Activated gamma-delta T cell (primary cell): ENCODE results near the gene KIAA0232.
"Not testable (repeated sequence)": the region's sequence is repeated elsewhere in the genome, so short reads cannot be mapped to it uniquely, and the experiment has no call there.

Experiments
- DNase-seq: peaks from one replicate; lab custom pipeline; 2025; lab: John Stamatoyannopoulos, UW

KIAA0232 gene

DNA sequence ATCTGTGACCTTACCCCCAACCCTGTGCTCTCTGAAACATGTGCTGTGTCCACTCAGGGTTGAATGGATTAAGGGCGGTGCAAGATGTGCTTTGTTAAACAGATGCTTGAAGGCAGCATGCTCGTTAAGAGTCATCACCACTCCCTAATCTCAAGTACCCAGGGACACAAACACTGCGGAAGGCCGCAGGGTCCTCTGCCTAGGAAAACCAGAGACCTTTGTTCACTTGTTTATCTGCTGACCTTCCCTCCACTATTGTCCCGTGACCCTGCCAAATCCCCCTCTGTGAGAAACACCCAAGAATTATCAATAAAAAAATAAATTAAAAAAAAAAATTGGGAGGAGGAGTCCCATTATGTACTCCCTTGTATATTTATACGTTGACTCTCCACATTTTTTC, 26.2 kb upstream of the KIAA0232 start:
- not testable (repeated sequence) for DNase-seq

GRCh38 chr4:6758728-6759127, 23.8 kb upstream of the KIAA0232 start:
- no peak for DNase-seq

DNA sequence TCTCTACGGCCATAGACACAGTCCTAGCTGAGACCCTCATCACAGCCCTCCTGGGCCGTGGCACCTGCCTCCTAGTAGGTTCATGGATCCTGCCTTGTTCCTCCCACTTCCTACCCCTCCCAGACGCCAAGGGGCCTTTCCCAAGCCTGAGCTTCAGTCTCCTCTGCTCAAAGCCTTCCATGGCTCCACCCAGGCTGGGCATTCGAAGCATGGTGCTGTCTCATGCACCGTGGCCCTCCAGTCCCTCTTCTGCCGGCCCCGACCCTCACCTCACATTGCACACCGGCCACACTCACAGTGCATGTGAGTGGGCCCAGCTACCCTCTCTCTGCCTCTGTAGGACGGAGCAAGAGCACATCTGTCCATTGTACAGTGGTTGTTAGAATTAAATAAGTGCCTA, 21.7 kb upstream of the KIAA0232 start:
- no peak for DNase-seq

DNA sequence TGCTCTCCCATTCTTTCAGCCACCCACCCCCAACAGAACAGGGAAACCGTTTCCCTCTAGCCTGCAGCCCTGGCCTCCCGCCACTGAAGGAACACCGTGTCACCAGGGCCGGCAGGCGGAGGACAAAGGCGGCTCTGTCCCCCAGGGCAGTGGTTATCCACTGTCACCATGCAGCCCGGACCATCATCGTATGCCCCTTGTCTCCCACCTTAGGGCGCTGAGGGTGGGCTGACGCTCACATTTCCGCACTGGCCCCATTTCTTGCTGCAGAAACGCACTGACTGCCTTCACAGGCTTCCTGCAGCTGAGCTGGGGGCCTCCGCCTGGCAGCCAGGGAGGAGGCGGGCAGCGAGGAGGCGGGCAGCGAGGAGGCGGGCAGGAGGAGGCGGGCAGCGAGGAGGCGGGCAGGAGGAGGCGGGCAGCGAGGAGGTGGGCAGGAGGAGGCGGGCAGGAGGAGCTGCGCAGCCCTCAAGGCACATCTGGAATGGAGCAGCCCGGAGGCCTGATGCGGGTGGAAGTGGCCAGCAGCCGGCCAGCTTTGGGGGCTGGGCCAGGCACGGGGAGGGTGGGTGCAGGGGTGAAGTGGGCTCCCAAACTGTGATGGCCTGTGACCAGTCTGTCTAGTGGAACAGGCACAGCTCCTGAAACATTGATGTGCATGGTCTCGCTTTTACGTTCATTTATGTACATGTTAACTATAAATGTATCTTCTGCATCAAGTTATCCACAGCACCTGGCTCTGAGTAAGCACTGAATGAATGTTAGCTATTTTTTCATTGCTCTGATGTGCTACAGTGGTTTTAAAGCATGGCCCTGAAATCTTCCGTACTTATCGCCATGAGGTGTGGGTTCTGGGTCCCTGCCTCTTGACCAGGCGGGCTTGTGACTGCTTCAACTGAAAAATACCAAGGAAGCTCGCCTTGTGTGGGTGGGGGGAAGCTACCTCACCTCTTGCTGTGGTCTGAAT, 20.6 kb upstream of the KIAA0232 start:
- no peak for DNase-seq

- no peak for DNase-seq
Observed at GRCh38 chr4:6763330-6763851, 19.1 kb upstream of the KIAA0232 start.

DNA sequence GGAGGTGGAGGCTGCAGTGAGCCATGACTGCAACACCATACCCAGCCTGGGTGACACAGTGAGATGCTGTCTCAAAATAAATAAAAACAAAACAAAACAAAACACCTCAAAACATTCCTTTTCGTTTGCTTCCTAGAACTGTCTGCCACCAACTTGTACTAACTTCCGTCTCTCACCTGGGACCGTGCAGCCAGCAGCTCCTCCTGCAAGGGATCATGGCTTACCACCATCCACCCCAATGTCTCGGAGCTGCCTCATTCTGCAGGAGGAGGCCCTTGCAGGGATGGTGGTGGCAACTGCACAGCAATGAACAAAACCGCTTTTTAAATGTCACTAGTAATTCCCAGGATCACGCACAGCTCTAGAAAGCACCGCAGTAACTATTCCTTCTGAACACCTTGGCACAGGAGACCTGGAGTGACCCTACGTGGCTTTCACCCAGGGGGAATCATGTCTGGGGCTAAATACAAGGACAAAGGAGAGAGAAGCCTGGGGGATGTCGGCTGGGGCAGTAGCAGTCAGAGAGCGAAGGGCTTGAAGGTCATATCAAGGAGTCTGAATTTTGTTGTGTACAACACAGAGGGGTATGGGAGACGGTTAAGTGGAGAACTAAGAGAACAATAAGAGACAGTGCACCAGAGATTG, 17.4 kb upstream of the KIAA0232 start:
- no peak for DNase-seq

DNA sequence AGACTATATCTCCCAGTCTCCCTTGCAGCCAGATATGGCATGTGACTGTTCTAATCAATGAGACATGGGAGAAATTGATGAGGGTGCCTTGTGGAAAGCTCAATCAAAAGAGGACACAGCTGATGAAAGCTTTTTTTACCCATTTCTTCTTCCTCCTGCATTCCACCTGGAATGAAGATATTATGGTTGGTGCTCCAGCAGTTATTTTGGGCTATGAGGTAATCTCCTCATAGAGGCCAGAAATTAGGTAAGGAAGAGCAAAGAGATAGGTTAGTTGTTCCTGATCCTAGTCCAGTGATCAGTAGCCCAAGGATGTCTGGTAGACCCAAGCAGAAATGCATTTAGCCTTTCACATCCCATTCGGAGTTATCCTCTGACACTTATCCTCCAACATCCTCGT, 16.8 kb upstream of the KIAA0232 start:
- no peak for DNase-seq

DNA sequence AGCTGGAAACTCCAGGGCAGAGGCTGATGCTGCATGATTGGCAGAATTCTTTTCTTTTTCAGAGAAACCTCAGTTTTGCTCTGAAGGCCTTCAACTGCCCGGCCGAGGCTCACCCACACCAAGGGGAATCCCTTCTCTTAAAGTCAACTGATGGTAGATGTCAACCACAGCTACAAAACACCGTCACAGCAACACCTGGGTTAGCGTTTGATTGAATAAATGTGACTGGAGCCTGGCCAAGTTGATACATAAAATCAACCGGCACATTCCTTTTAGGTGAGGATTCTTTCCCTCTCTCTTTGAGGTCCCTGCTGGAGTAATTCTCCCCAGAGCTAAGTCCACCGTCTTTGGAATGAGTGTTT, 15.2 kb upstream of the KIAA0232 start:
- no peak for DNase-seq

DNA sequence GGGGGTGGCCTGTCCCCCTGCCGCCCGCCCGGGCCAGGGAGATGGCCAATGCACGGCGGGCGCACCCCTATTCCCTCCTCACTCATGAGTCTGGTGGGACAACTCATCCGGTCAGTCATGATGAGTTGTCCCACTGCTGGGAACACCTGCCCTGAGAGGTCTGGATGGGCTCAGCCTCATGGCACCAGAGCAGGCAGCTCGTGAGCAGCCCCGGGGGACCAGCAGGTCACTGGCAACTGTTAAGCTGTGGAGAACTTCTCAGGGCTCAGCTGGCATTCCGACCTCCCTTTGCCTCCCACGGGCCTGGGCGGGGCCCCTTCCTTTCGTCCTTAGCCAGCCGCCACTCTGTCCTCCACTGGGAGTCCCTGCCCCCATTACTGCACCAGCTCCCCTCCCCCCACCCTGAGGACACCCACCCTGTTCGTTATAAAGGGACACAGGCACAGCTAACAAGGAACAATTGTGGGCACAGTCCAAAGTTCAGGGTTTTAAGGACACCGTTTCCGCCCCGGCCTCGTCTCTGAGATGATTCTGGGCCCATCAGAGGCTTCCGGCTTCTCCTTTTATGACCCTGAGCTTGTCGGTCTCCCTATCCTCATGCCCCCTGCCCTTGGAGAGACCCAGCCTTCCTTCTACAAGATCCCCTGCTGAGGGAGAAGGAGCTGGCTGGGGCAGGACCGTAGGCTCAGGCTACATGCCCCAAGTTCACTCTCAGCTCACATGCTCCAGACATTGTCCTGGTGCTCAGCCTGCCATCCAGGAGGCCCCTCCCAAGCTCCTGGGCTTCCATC, 14.6 kb upstream of the KIAA0232 start:
- no peak for DNase-seq

DNA sequence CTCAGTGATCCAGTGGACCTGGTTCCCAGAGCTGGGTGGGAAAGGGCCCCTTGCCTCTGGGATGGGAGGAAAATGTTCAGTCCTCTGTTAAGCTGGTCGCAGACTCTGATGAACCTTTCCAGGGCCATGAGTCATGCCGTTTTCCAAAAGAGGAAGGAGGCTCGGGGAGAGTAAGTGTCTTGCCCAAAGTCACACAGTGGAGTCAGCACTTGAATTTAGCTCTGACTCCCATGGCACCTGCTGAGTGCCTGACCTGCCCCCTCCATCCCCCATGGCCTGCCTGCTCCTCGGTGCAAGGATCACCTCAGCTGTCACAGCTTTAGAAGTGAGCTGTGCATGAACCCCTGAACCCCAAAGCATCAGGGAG, 14.0 kb upstream of the KIAA0232 start:
- DNase-seq = no peak

- no peak for DNase-seq
Observed at GRCh38 chr4:6769233-6769988, 13.1 kb upstream of the KIAA0232 start.

DNA sequence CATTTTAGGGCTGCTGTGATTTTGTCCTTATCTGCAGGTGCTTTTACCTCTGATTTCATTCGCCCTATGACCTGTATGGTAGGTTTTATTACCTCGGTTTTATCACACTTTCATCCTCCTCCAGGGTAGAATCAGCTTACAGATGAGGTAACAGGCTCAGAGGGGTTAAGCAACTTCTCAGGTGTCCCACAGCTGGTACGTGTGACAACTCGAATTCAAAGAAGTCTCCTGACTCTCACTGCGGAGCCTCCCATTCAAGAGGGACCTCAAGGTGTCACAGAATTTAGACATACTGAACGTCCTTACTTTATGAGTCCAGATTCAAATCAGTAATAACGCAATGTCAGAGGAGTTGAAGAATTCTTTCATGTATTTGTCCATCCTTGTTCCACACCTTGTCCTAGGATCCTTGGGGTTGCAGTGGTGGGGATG, 12.5 kb upstream of the KIAA0232 start:
- no peak for DNase-seq

DNA sequence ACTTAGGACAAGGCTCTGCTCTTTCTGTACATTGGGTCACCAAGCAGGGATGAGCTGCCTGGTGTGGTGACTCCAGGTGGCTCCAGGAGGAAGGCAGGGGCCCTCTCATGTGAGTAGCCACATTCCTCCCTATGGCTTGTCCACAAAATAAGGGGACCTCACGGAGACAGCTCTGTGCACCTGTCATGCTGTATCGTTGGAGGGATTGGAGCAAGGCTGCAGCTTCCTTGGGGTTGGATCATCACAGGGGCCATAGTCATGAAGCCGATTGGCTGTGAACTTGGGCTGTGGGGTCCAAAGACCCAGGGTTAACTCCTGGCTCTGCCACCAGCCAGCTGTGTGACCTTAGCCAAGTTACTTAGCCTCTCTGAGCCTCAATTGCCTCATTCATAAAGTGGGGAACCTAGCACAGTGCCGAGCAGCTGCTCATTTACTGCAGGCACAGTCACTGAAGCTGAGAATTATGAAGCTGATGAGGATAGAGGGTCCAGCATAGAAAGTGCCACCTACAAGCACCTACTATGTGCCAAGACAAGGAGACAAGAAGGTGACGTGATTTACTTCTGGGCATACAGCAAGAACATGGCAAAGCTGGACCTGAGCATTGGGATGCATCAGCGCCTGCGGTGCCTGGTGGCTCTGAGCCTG, 11.8 kb upstream of the KIAA0232 start:
- DNase-seq = no peak

- DNase-seq = no peak
Observed at GRCh38 chr4:6771229-6771671, 11.3 kb upstream of the KIAA0232 start.

- no peak for DNase-seq
Observed at GRCh38 chr4:6772223-6772928, 10.2 kb upstream of the KIAA0232 start.

GRCh38 chr4:6773106-6773505, 9.4 kb upstream of the KIAA0232 start:
- no peak for DNase-seq

DNA sequence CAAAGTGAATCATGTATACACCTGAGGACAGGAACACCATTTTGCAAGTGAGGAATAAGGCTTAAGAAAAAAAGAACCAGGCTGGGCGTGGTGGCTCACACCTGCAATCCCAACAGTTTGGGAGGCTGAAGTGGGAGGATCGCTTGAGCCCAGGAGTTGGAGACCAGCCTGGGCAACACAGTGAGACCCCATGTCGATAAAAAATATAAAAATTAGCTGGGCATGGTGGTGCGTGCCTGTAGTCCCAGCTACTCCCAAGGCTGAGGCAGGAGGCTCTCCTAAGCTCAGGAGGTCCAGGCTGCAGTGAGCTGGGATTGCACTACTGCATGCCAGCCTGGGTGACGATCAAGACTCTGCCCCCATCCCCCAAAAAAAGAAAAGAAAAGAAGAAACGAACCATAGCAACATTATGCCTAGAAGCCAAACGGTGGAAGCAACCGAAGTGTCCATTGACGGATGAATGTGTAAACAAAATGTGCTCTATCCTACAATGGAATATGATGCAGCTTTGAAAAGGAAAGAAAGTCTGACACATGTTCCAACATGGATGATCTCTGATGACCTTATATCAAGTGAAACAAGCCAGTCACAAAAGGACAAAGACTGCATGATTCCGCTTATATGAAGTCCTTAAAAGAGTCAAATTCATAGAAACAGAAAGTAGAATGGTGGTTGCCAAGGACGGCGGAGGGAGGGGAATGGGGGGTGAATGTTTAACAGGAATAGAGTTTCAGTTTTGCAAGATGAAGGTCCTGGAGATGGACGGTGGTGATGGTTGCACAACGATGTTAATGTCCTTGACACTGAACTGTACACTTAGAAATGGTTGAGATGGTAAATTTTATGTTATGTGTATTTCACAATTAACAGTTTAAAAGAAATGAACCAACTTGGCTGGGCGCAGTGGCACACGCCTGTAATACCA, 8.6 kb upstream of the KIAA0232 start:
- no peak for DNase-seq

DNA sequence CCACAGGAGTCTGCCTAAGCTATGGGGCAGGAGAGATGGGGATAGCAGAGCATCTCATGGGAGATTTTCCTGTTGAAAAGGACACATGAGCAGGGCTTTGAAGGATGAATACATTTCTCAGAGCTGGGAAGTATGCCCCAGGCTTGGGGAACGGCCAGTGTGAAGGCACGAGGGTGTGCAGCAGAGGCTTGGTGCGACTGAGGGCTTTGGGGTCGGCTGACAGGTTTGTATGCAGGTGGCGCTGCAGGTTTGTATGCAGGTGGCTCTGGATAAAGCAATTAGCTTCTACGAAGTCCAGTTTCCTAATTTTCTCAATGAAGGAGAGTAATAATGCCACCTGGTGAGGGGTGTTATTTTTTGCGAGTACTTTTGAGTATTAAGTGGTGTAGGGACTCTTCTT, 6.8 kb upstream of the KIAA0232 start:
- DNase-seq = no peak

- DNase-seq = no peak
Observed at GRCh38 chr4:6776920-6777635, 5.4 kb upstream of the KIAA0232 start.
